Measurements from ENCODE around the gene TEDC2. TPM values are rescaled to one million over a fixed set of nuclear protein-coding genes. Genes with fewer than 3 reads are reported as not detected.

The TEDC2 gene
- polyA plus RNA-seq, 2 of the 4 experiments (the other 2 are of a cell fraction): 9.5 to 22.6 TPM

- Histone ChIP-seq H3K27ac (no peak overlapping the region), H3K9me3 (no peaks in the 10 kb centered on the region)
- CTCF ChIA-PET: interaction anchor here (1.4 kb wide), 1 partner anchor 65 kb away, joined by 3 read pairs; no protein-coding TSS in a partner anchor
Observed at GRCh38 chr16:2436110-2436509, 23.8 kb upstream of the TEDC2 start.

DNA sequence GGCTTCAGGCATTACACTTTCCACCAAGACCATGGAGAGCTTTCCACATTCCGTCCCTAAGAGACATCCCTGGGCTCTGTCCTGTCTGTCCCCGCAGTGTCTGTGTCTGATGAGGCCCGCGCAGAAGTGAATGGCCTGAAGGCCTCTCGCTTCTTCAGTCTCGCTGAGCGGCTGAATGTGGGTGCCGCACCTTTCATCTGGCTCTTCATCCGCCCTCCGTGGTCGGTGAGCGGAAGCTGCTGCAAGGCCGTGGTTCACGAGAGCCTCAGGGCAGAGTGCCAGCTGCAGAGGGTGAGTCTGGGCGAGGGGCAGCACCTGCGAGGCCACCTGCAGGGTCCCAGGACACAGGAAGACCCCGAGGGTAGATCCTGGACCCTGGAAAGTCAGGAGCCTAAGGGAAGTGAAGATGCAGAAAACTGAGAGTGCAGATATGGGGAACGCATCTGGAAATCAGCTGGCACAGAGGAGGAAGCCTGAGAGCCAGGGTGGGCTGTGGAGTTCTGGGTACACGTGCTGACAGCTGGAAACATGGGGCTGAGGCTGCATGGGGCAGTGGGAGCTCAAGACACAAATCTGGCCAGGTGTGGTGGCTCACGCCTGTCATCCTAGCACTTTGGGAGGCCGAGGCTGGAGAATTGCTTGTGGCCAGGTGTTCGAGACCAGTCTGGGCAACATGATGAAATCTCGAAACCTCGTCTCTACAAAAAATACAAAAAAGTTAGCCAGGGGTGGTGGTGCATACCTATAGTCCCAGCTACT is 22.7 kb upstream of the TEDC2 start:
- ChIA-PET POLR2A (no interaction called here), CTCF (interaction anchor here (0.9 to 5.0 kb wide), 2 partner anchors 9 to 97 kb away, joined by 3 to 35 read pairs; partner anchors contain the start of genes ABCA3 and CCNF)
- no peak overlapping the region for H3K27ac ChIP-seq
- 96% methylated on average over 23 of the region's 24 CpGs for WGBS (ENCODE audit: missing lambda C conversion rate)
- H3K4me2 ChIP-seq: no peak overlapping the region
- no peaks in the 10 kb centered on the region for H3K9me3 ChIP-seq
- H3K4me1 ChIP-seq: no peaks in the 10 kb centered on the region
- no peak for ATAC-seq
- H3K4me3 ChIP-seq: no peak overlapping the region
- no peak for FAIRE-seq
- no peak for DNase-seq (ENCODE audit: low read depth in 1 of 2, low spot score in 1 of 2)
- TF ChIP-seq HOXB5 (CRISPR knock-in tag; IDR thresholded peaks at IDR 0.05): no peak
- no peak for TF ChIP-seq ZSCAN20 (CRISPR knock-in tag; IDR thresholded peaks at IDR 0.05)
- no peak for TF ChIP-seq PHF8 (IDR thresholded peaks at IDR 0.05; ENCODE audit: borderline replicate concordance, low read depth)
- no peak for TF ChIP-seq SMC3 (IDR thresholded peaks at IDR 0.05)
- TF ChIP-seq KDM1A (IDR thresholded peaks at IDR 0.05; ENCODE audit: low read depth): no peak
- TF ChIP-seq HDAC2 (IDR thresholded peaks at IDR 0.05): no peak
- TF ChIP-seq ZFP36 (IDR thresholded peaks at IDR 0.05; ENCODE audit: borderline replicate concordance, partially characterized antibody): no peak
- TF ChIP-seq POLR2A (IDR thresholded peaks at IDR 0.05; ENCODE audit: low read length): no peak
- no peak for TF ChIP-seq KDM5A (IDR thresholded peaks at IDR 0.05)
- TF ChIP-seq, protein P1, sequence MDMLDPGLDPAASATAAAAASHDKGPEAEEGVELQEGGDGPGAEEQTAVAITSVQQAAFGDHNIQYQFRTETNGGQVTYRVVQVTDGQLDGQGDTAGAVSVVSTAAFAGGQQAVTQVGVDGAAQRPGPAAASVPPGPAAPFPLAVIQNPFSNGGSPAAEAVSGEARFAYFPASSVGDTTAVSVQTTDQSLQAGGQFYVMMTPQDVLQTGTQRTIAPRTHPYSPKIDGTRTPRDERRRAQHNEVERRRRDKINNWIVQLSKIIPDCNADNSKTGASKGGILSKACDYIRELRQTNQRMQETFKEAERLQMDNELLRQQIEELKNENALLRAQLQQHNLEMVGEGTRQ (IDR thresholded peaks at IDR 0.05): no peak
- TF ChIP-seq EHF (CRISPR knock-in tag; IDR thresholded peaks at IDR 0.05): no peak
- no peak for TF ChIP-seq RFX5 (IDR thresholded peaks at IDR 0.05)
- no peak for TF ChIP-seq ZNF302 (CRISPR knock-in tag; IDR thresholded peaks at IDR 0.05)
- TF ChIP-seq MAX (IDR thresholded peaks at IDR 0.05): no peak
- TF ChIP-seq BHLHE40 (IDR thresholded peaks at IDR 0.05; ENCODE audit: low read depth, low read length): no peak
- TF ChIP-seq RCOR1 (IDR thresholded peaks at IDR 0.05; ENCODE audit: low read depth, low read length): no peak
- TF ChIP-seq, protein P2, sequence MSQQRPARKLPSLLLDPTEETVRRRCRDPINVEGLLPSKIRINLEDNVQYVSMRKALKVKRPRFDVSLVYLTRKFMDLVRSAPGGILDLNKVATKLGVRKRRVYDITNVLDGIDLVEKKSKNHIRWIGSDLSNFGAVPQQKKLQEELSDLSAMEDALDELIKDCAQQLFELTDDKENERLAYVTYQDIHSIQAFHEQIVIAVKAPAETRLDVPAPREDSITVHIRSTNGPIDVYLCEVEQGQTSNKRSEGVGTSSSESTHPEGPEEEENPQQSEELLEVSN (IDR thresholded peaks at IDR 0.05; ENCODE audit: borderline replicate concordance, low read depth): no peak

More at GRCh38 chr16:2436110-2436509, 23.8 kb upstream of the TEDC2 start:
- POLR2A ChIA-PET: no interaction called here
- WGBS (ENCODE audit: missing lambda C conversion rate): 82% methylated on average over 9 of the region's 9 CpGs
- Histone ChIP-seq H3K4me2 (no peak overlapping the region), H3K4me1 (peaks cover under 1% of the 10 kb centered on the region; the same call in 1 of the 3 replicates), H3K4me3 (no peak overlapping the region)
- no peak for FAIRE-seq
- ATAC-seq: no peak
- TF ChIP-seq REST (IDR thresholded peaks at IDR 0.05) (no peak), ZFP36 (IDR thresholded peaks at IDR 0.05; ENCODE audit: borderline replicate concordance, partially characterized antibody) (no peak), HMGXB4 (CRISPR knock-in tag; IDR thresholded peaks at IDR 0.05; ENCODE audit: borderline replicate concordance) (no peak), CHD4 (IDR thresholded peaks at IDR 0.05; ENCODE audit: borderline replicate concordance) (no peak), POLR2AphosphoS2 (conservative IDR thresholded peaks at IDR 0.05; ENCODE audit: low read length) (no peak)
- TF ChIP-seq, protein P3, sequence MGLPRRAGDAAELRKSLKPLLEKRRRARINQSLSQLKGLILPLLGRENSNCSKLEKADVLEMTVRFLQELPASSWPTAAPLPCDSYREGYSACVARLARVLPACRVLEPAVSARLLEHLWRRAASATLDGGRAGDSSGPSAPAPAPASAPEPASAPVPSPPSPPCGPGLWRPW (IDR thresholded peaks at IDR 0.05): no peak
- TF ChIP-seq, protein P1 (IDR thresholded peaks at IDR 0.05): no peak
- no peak for DNase-seq (ENCODE audit: low read depth in 1 of 2, low spot score in 1 of 2)
